PC-3 (cell line): Measurements from ENCODE around the gene SPATA17. TPM values are rescaled to one million over a fixed set of nuclear protein-coding genes. Genes with fewer than 3 reads are reported as not detected.

Source experiments
- ATAC-seq: fragments of 200-7000 bp; cut with Tn5 transposase; 2 replicates; pipeline ENCODE4 v1.9.1; 2020; ENCODE audit warnings: mild to moderate bottlenecking, moderate library complexity
- BruUV-seq: library from RNA; stranded (reverse); fragments of 400-500 nt; replicated peaks from 2 replicates; lab custom pipeline; 2021; lab: Mats Ljungman, UMichigan
- CTCF ChIA-PET: fragments of 300-600 bp; sonication (Branson Sonifier 250); formaldehyde crosslinking; loops from one replicate; lab custom pipeline; 2022; ENCODE audit warnings: antibody characterized with exemption; lab: Charles Lee
- POLR2A ChIA-PET: fragments of 300-600 bp; sonication (Branson Sonifier 250); formaldehyde crosslinking; loops from one replicate; lab custom pipeline; 2022; ENCODE audit warnings: antibody characterized with exemption; ENCODE audit not compliant: unreplicated experiment; lab: Charles Lee
- DNase-seq: peaks from one replicate; pipeline ENCODE4 v3.0.0-alpha.2; 2015
- H2AFZ ChIP-seq: fragments of 300-600 bp; sonication (generic); 2 replicates; pipeline ENCODE4 v1.6.0; 2016; ENCODE audit warnings: antibody characterized with exemption, low read length
- H3F3A ChIP-seq: fragments of 300-600 bp; sonication (generic); one replicate; pipeline ENCODE4 v1.6.0; 2017; ENCODE audit warnings: antibody characterized with exemption, low read length, control low read depth, mild to moderate bottlenecking; ENCODE audit not compliant: unreplicated experiment
- H3K27ac ChIP-seq: fragments of 300-600 bp; sonication (generic); 2 replicates; pipeline ENCODE4 v1.5.1; 2016; ENCODE audit warnings: mild to moderate bottlenecking, low read length
- H3K27me3 ChIP-seq: fragments of 300-600 bp; sonication (generic); 2 replicates; pipeline ENCODE4 v1.6.1; 2016; ENCODE audit warnings: low read length, mixed read lengths
- H3K36me3 ChIP-seq: fragments of 300-600 bp; sonication (generic); 2 replicates; pipeline ENCODE4 v1.6.1; 2016; ENCODE audit warnings: low read depth, mixed run types, low read length, mixed read lengths
- H3K4me1 ChIP-seq: fragments of 300-600 bp; sonication (generic); 2 replicates; pipeline ENCODE4 v1.5.1; 2016; ENCODE audit warnings: low read length; ENCODE audit not compliant: insufficient read depth
- H3K4me2 ChIP-seq: fragments of 300-600 bp; sonication (generic); 2 replicates; pipeline ENCODE4 v1.6.0; 2016; ENCODE audit warnings: low read length
- H3K4me3 ChIP-seq: fragments of 300-600 bp; sonication (generic); 2 replicates; pipeline ENCODE4 v1.5.1; 2016; ENCODE audit warnings: mild to moderate bottlenecking, low read length, mixed read lengths
- H3K79me2 ChIP-seq: fragments of 300-600 bp; sonication (generic); 2 replicates; pipeline ENCODE4 v1.6.1; 2017; ENCODE audit warnings: low read length, mixed read lengths
- H3K9ac ChIP-seq: fragments of 300-600 bp; sonication (generic); 2 replicates; pipeline ENCODE4 v1.6.0; 2016; ENCODE audit warnings: mild to moderate bottlenecking, low read length
- H3K9me2 ChIP-seq: fragments of 300-600 bp; sonication (generic); replicated peaks from 2 replicates; pipeline ENCODE4 v1.6.1; 2016; ENCODE audit warnings: mixed run types, low read length, mixed read lengths
- H3K9me3 ChIP-seq: fragments of 300-600 bp; sonication (generic); 2 replicates; pipeline ENCODE4 v1.6.1; 2016; ENCODE audit warnings: low read length, mixed read lengths
- H4K20me1 ChIP-seq: fragments of 300-600 bp; sonication (generic); 2 replicates; pipeline ENCODE4 v1.6.1; 2016; ENCODE audit warnings: low read length, mixed read lengths
- CTCF ChIP-seq: fragments of 300-600 bp; sonication (generic); conservative IDR thresholded peaks from 2 replicates; pipeline ENCODE4 v1.5.1; 2017; ENCODE audit warnings: antibody characterized with exemption, low read depth, mild to moderate bottlenecking, low read length
- EZH2 ChIP-seq: fragments of 300-600 bp; sonication (generic); IDR thresholded peaks from one replicate; pipeline ENCODE4 v1.6.1; 2017; ENCODE audit warnings: antibody characterized with exemption, mild to moderate bottlenecking, low read length; ENCODE audit not compliant: unreplicated experiment
- EZH2phosphoT487 ChIP-seq: fragments of 300-600 bp; sonication (generic); IDR thresholded peaks from 2 replicates; pipeline ENCODE4 v1.6.1; 2018; ENCODE audit warnings: mild to moderate bottlenecking, antibody characterized with exemption, low read length, borderline replicate concordance
- intact Hi-C: fragments of 100-400 bp; cut with micrococcal nuclease; formaldehyde crosslinking; loops from 2 replicates; pipeline ENCODE4 v1.9.0; 2023
- total RNA-seq: library from RNA; depleted of rRNA; stranded (reverse); fragments of >200 nt; gene quantifications from 2 replicates; pipeline ENCODE4 v1.2.3, GENCODE V29; 2014

Gene SPATA17
- total RNA-seq, 1 experiment from 2014 or later, result 3.3 TPM

GRCh38 chr1:217642455-217642854, 11.3 kb downstream of the SPATA17 start:
- H3K4me3 ChIP-seq, result no peak overlapping the region
- intact Hi-C loops, result no loop called here

GRCh38 chr1:217647791-217648190, 16.6 kb downstream of the SPATA17 start:
- Histone ChIP-seq H3K79me2 (no peaks in the 10 kb centered on the region), H3K9me3 (no peaks in the 10 kb centered on the region), H3F3A (no peaks in the 10 kb centered on the region), H4K20me1 (no peaks in the 10 kb centered on the region), H3K9me2 (no peaks in the 10 kb centered on the region), H2AFZ (no peak overlapping the region), H3K27ac (no peak overlapping the region), H3K4me1 (no peaks in the 10 kb centered on the region), H3K9ac (no peak overlapping the region), H3K27me3 (no peaks in the 10 kb centered on the region), H3K4me3 (no peak overlapping the region), H3K36me3 (no peaks in the 10 kb centered on the region), H3K4me2 (no peak overlapping the region)
- ATAC-seq, result no peak
- ChIA-PET CTCF (no interaction called here), POLR2A (no interaction called here)
- peak; percentile 9 for DNase-seq
- no TSS peak for BruUV-seq
- TF ChIP-seq EZH2phosphoT487, result no peak
- TF ChIP-seq EZH2, result no peak
- no peak for TF ChIP-seq CTCF
- intact Hi-C loops, result no loop called here

More at GRCh38 chr1:217642455-217642854, 11.3 kb downstream of the SPATA17 start:
- H3K9me3 ChIP-seq, result no peaks in the 10 kb centered on the region
- no peaks in the 10 kb centered on the region for H3F3A ChIP-seq
- DNase-seq (no peak), ATAC-seq (no peak)
- no peak for TF ChIP-seq EZH2
- no peak for TF ChIP-seq EZH2phosphoT487
- no peak for TF ChIP-seq CTCF
- no peaks in the 10 kb centered on the region for H4K20me1 ChIP-seq
- no peak overlapping the region for H2AFZ ChIP-seq
- no peaks in the 10 kb centered on the region for H3K9me2 ChIP-seq
- no peaks in the 10 kb centered on the region for H3K4me1 ChIP-seq
- no peaks in the 10 kb centered on the region for H3K36me3 ChIP-seq
- ChIA-PET CTCF (no interaction called here), POLR2A (no interaction called here)
- no peaks in the 10 kb centered on the region for H3K79me2 ChIP-seq
- H3K4me2 ChIP-seq, result no peak overlapping the region
- no peaks in the 10 kb centered on the region for H3K27me3 ChIP-seq
- H3K9ac ChIP-seq, result no peak overlapping the region
- BruUV-seq, result no TSS peak
- no peak overlapping the region for H3K27ac ChIP-seq

GRCh38 chr1:217650674-217651073, 19.5 kb downstream of the SPATA17 start:
- no peaks in the 10 kb centered on the region for H3K27me3 ChIP-seq
- no peak overlapping the region for H3K27ac ChIP-seq
- no TSS peak for BruUV-seq
- no peak overlapping the region for H2AFZ ChIP-seq
- no peak overlapping the region for H3K4me2 ChIP-seq
- no peaks in the 10 kb centered on the region for H4K20me1 ChIP-seq
- no peaks in the 10 kb centered on the region for H3K36me3 ChIP-seq
- no peaks in the 10 kb centered on the region for H3F3A ChIP-seq
- ATAC-seq (no peak), DNase-seq (no peak)
- ChIA-PET CTCF (no interaction called here), POLR2A (no interaction called here)
- no peak for TF ChIP-seq EZH2phosphoT487
- no peak for TF ChIP-seq EZH2
- TF ChIP-seq CTCF, result no peak
- no peaks in the 10 kb centered on the region for H3K9me2 ChIP-seq
- H3K4me3 ChIP-seq, result no peak overlapping the region
- H3K79me2 ChIP-seq, result no peaks in the 10 kb centered on the region
- intact Hi-C loops, result no loop called here
- H3K4me1 ChIP-seq, result no peaks in the 10 kb centered on the region
- H3K9ac ChIP-seq, result no peak overlapping the region
- H3K9me3 ChIP-seq, result no peaks in the 10 kb centered on the region
